GM12892 (cell line): ENCODE data around the gene RALGPS1.

Source experiments
- POLR2A ChIP-seq: IDR thresholded peaks from 2 replicates; pipeline ENCODE4 v1.6.1; 2011; ENCODE audit warnings: low read depth, low read length, control low read depth
- POLR2AphosphoS5 ChIP-seq: IDR thresholded peaks from 2 replicates; pipeline ENCODE4 v1.6.1; 2011; ENCODE audit warnings: low read depth, low read length, control low read depth
- TAF1 ChIP-seq: IDR thresholded peaks from 2 replicates; pipeline ENCODE4 v1.6.1; 2011; ENCODE audit warnings: low read depth, mild to moderate bottlenecking, control low read depth, low read length, borderline replicate concordance

GRCh38 chr9:126902210-126902609 is 12.4 kb upstream of the RALGPS1 start:
- TF ChIP-seq POLR2AphosphoS5, result no peak
- TF ChIP-seq TAF1, result no peak
- no peak for TF ChIP-seq POLR2A
